ENCODE data around the gene MYL7.
"Not testable (repeated sequence)": the region's sequence is repeated elsewhere in the genome, so short reads cannot be mapped to it uniquely, and the experiment has no call there.

Gene MYL7

DNA sequence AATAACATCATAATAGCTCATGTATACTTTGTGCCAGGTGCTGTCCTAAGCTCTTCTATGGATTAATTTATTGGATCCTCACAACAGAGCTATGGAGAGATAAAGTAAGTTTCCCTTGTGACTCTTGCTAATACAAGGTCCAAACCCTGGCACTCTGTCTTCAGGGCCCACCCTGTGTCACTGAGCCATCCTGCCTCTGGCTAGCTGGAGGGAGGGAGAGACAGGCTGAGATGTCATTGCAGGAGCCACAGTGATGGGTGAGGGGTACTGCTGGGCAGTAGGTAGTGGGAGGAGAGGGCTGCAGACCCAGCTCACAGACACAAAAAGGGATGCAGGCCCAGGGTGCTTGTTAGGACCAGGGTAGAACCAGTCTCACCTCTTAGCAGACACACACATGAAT, 31.2 kb upstream of the MYL7 start:
- Histone ChIP-seq H3K36me3 (ENCODE audit: control insufficient read depth, insufficient read depth, low read length) (no peaks in the 10 kb centered on the region), H3K27ac (no peak overlapping the region), H3K9ac (no peak overlapping the region), H3K4me1 (no peaks in the 10 kb centered on the region), H3K4me2 (ENCODE audit: low read length) (no peak overlapping the region), H3K9me3 (ENCODE audit: control insufficient read depth, low read length) (no peaks in the 10 kb centered on the region), H2AFZ (no peak overlapping the region), H3K27me3 (ENCODE audit: control insufficient read depth, insufficient read depth, low read length) (no peaks in the 10 kb centered on the region), H3K4me3 (ENCODE audit: low read depth, low read length) (no peak overlapping the region), H3K79me2 (no peaks in the 10 kb centered on the region)
- no peak for TF ChIP-seq CTCF (IDR thresholded peaks at IDR 0.05)

DNA sequence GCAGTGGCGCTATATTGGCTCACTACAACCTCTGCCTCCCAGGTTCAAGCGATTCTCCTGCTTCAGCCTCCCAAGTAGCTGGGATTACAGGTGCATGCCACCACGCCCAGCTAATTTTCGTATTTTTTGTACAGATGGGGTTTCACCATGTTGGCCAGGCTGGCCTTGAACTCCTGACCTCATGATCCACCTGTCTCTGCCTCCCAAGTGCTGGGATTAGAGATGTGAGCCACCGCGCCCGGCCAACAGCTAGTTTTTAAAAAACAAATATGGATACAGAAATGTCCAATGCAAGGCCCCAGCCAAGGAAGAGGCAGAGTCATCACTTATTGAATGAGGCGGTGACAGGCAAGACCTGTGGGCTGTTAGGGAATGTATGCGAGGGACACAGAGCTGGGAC, 30.8 kb upstream of the MYL7 start:
- H3K4me2 ChIP-seq (ENCODE audit: low read length); H2AFZ ChIP-seq; H3K79me2 ChIP-seq; H3K27ac ChIP-seq; H3K9ac ChIP-seq; H3K9me3 ChIP-seq (ENCODE audit: control insufficient read depth, low read length); H3K36me3 ChIP-seq (ENCODE audit: control insufficient read depth, insufficient read depth, low read length); H3K27me3 ChIP-seq (ENCODE audit: control insufficient read depth, insufficient read depth, low read length); H3K4me3 ChIP-seq (ENCODE audit: low read depth, low read length); H3K4me1 ChIP-seq: not testable (repeated sequence)

- H3K4me2 ChIP-seq (ENCODE audit: low read length) = no peak overlapping the region
- H3K36me3 ChIP-seq (ENCODE audit: control insufficient read depth, insufficient read depth, low read length) = no peaks in the 10 kb centered on the region
- H3K4me1 ChIP-seq = no peaks in the 10 kb centered on the region
- no peak overlapping the region for H3K27ac ChIP-seq
- no peaks in the 10 kb centered on the region for H3K79me2 ChIP-seq
- no peak overlapping the region for H3K9ac ChIP-seq
- H2AFZ ChIP-seq = no peak overlapping the region
- TF ChIP-seq CTCF (IDR thresholded peaks at IDR 0.05) = no peak
- no peak overlapping the region for H3K4me3 ChIP-seq (ENCODE audit: low read depth, low read length)
- no peaks in the 10 kb centered on the region for H3K27me3 ChIP-seq (ENCODE audit: control insufficient read depth, insufficient read depth, low read length)
- H3K9me3 ChIP-seq (ENCODE audit: control insufficient read depth, low read length) = no peaks in the 10 kb centered on the region
Observed at GRCh38 chr7:44167920-44168319, 26.8 kb upstream of the MYL7 start.

GRCh38 chr7:44163591-44163990, 22.5 kb upstream of the MYL7 start:
- Histone ChIP-seq H3K79me2 (no peaks in the 10 kb centered on the region), H3K9ac (no peak overlapping the region), H3K27me3 (ENCODE audit: control insufficient read depth, insufficient read depth, low read length) (no peaks in the 10 kb centered on the region), H2AFZ (no peak overlapping the region), H3K4me3 (ENCODE audit: low read depth, low read length) (no peak overlapping the region), H3K4me2 (ENCODE audit: low read length) (no peak overlapping the region), H3K9me3 (ENCODE audit: control insufficient read depth, low read length) (no peaks in the 10 kb centered on the region), H3K4me1 (no peaks in the 10 kb centered on the region), H3K36me3 (ENCODE audit: control insufficient read depth, insufficient read depth, low read length) (no peaks in the 10 kb centered on the region), H3K27ac (no peak overlapping the region)
- no peak for TF ChIP-seq CTCF (IDR thresholded peaks at IDR 0.05)

GRCh38 chr7:44162785-44163395, 21.8 kb upstream of the MYL7 start:
- H3K4me3 ChIP-seq (ENCODE audit: low read depth, low read length) = no peak overlapping the region
- H2AFZ ChIP-seq = no peak overlapping the region
- no peak for TF ChIP-seq CTCF (IDR thresholded peaks at IDR 0.05)
- no peak overlapping the region for H3K4me2 ChIP-seq (ENCODE audit: low read length)
- no peaks in the 10 kb centered on the region for H3K4me1 ChIP-seq
- no peaks in the 10 kb centered on the region for H3K36me3 ChIP-seq (ENCODE audit: control insufficient read depth, insufficient read depth, low read length)
- no peak overlapping the region for H3K9ac ChIP-seq
- no peaks in the 10 kb centered on the region for H3K9me3 ChIP-seq (ENCODE audit: control insufficient read depth, low read length)
- H3K27me3 ChIP-seq (ENCODE audit: control insufficient read depth, insufficient read depth, low read length) = no peaks in the 10 kb centered on the region
- no peaks in the 10 kb centered on the region for H3K79me2 ChIP-seq
- H3K27ac ChIP-seq = no peak overlapping the region

Data from parathyroid adenoma (tissue), 2 donors.